Measurements from ENCODE around the gene FGB. TPM values are rescaled to one million over a fixed set of nuclear protein-coding genes. Genes with fewer than 3 reads are reported as not detected.

The FGB gene
- not detected in 2 replicates for total RNA-seq

GRCh38 chr4:154562697-154563254, at the start of gene FGB:
TSS of gene FGB (plus strand) at chr4:154563011. CDS start at chr4:154563019, 8 bp downstream.

GRCh38 chr4:154549894-154550790, 12.7 kb upstream of the FGB start, which contains the start of gene PLRG1:
TSS of gene PLRG1 (minus strand) at chr4:154550400. CDS start at chr4:154550308, 92 bp downstream.

GRCh38 chr4:154590329-154591006, 27.7 kb downstream of the FGB start, which contains the start of gene FGA:
TSS of gene FGA (minus strand) at chr4:154590742. CDS start at chr4:154590687, 55 bp downstream.

GRCh38 chr4:154612472-154613414, 49.9 kb downstream of the FGB start, which contains the start of gene FGG:
TSS of gene FGG (minus strand) at chr4:154612656. CDS start at chr4:154612609, 47 bp downstream.

Small RNA genes within 50 kb of the gene (small RNA-seq; reads per million reads assigned to genes)
- gene RNU6-1285P = not detected

Other genes with a start within 250 kb of the FGB start
- gene DCHS2, start 71.2 kb upstream of the FGB start, total RNA-seq = not detected in 2 replicates
- 60.3 and 69.0 TPM in 2 replicates for gene PLRG1, start 12.6 kb upstream of the FGB start, total RNA-seq
- gene FGA, start 27.7 kb downstream of the FGB start, total RNA-seq = not detected in 2 replicates
- gene FGG, start 49.6 kb downstream of the FGB start, total RNA-seq = not detected in 2 replicates
- not detected in 2 replicates for gene LRAT, start 181.0 kb downstream of the FGB start, total RNA-seq
- 0.59 TPM in 1 of 2 replicates, not detected in the other for gene RBM46, start 218.3 kb downstream of the FGB start, total RNA-seq

All from subcutaneous preadipocyte (primary cell).